Left ventricle myocardium inferior (tissue), 1 donor: ENCODE results near the gene ESRRB. TPM values are rescaled to one million over a fixed set of nuclear protein-coding genes. Genes with fewer than 3 reads are reported as not detected.

ENCODE experiments used
- DNase-seq: peaks from one replicate; pipeline ENCODE4 v3.0.0-alpha.2; 2020
- H3K27ac ChIP-seq: fragments of 200-600 bp; replicated peaks from 2 replicates; pipeline ENCODE4 v1.8.0; 2021
- H3K27me3 ChIP-seq: fragments of 200-600 bp; 2 replicates; pipeline ENCODE4 v1.8.0; 2021; ENCODE audit warnings: low read depth
- H3K36me3 ChIP-seq: fragments of 200-600 bp; 2 replicates; pipeline ENCODE4 v1.8.0; 2021
- H3K4me1 ChIP-seq: fragments of 200-600 bp; 2 replicates; pipeline ENCODE4 v1.8.0; 2021
- H3K4me3 ChIP-seq: fragments of 200-600 bp; 2 replicates; pipeline ENCODE4 v1.8.0; 2021; ENCODE audit warnings: mild to moderate bottlenecking, moderate library complexity
- H3K9me3 ChIP-seq: fragments of 200-600 bp; replicated peaks from 2 replicates; pipeline ENCODE4 v1.8.0; 2021
- intact Hi-C: fragments of 100-400 bp; cut with micrococcal nuclease; formaldehyde crosslinking; loops from one replicate; pipeline ENCODE4 v1.11.0; 2022
- total RNA-seq: library from RNA; stranded (reverse); fragmentation: NEBNext Ultra II Directional; extraction: Animal tissue kit (Norgen Biotek cat#: 25700); gene quantifications from one replicate; pipeline ENCODE4 v1.2.1, GENCODE V29; 2021
- TF ChIP-seq, protein P1 (sequence below): fragments of 200-600 bp; IDR thresholded peaks from 2 replicates; pipeline ENCODE4 v1.8.0; 2021; ENCODE audit warnings: antibody characterized with exemption, mild to moderate bottlenecking, borderline replicate concordance
- donor health status: DM: no; HTN: yes; CAD: no; lungs with severe emphysema.

Gene ESRRB
- total RNA-seq, 1 donor from 2014 or later = 16.9 TPM

- Histone ChIP-seq H3K4me1 (peaks cover 25% of the 10 kb centered on the region), H3K27ac (no peak overlapping the region), H3K4me3 (no peak overlapping the region), H3K9me3 (no peaks in the 10 kb centered on the region), H3K36me3 (no peaks in the 10 kb centered on the region), H3K27me3 (no peaks in the 10 kb centered on the region)
- TF ChIP-seq, protein P1, sequence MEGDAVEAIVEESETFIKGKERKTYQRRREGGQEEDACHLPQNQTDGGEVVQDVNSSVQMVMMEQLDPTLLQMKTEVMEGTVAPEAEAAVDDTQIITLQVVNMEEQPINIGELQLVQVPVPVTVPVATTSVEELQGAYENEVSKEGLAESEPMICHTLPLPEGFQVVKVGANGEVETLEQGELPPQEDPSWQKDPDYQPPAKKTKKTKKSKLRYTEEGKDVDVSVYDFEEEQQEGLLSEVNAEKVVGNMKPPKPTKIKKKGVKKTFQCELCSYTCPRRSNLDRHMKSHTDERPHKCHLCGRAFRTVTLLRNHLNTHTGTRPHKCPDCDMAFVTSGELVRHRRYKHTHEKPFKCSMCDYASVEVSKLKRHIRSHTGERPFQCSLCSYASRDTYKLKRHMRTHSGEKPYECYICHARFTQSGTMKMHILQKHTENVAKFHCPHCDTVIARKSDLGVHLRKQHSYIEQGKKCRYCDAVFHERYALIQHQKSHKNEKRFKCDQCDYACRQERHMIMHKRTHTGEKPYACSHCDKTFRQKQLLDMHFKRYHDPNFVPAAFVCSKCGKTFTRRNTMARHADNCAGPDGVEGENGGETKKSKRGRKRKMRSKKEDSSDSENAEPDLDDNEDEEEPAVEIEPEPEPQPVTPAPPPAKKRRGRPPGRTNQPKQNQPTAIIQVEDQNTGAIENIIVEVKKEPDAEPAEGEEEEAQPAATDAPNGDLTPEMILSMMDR = no peak
- intact Hi-C loops = no loop called here
- no peak for DNase-seq
Measured at GRCh38 chr14:76472199-76472723, 96.3 kb downstream of the ESRRB start.

DNA sequence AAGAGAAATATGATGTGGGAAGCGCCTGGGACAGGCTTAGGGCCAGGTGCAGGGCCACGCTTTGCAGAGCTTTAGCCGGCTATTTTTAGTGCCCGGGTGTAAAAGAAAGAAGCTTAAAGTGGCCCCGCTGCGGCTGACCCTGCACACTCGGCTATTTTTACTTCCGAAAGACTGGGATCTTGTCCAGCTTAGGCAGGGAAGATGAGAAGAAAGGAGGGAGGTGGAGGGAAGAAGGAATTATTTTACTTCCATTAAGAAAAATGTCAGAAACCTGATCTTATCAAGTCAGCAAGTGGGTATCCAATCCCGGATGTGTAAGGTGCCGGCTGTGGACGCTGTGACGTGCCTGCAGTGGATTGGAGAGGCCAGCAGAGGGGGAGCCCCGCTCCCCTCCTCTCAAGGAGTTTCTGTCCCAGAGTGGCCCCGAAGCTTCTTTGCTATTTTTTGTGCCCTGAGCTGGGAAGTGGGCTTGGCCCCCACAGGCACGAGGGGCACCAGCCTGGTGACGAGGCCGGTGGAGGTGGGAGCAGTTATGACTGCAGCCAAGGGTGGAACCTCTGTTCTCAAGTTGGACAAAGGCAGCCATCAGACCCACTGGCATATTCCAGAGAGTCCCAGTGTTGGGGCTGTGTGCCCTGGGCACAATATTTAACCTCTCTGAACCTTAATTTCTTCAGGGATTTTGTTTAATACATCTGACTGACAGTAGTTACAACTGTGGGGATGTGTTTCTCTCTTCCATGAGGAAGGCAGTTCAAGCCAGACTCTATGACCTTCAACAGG is 97.7 kb downstream of the ESRRB start:
- no peaks in the 10 kb centered on the region for H3K9me3 ChIP-seq
- no peaks in the 10 kb centered on the region for H3K36me3 ChIP-seq
- DNase-seq = peak; percentile 49
- TF ChIP-seq, protein P1 = peak; percentile 38
- intact Hi-C loops = no loop called here
- peaks cover 25% of the 10 kb centered on the region for H3K4me1 ChIP-seq
- no peaks in the 10 kb centered on the region for H3K27me3 ChIP-seq
- H3K4me3 ChIP-seq = peak overlapping the region; percentile 57
- H3K27ac ChIP-seq = peak overlapping the region; percentile 54

GRCh38 chr14:76480426-76480825 is 104.5 kb downstream of the ESRRB start:
- Histone ChIP-seq H3K36me3 (no peaks in the 10 kb centered on the region), H3K27me3 (no peaks in the 10 kb centered on the region), H3K9me3 (no peaks in the 10 kb centered on the region), H3K27ac (no peak overlapping the region), H3K4me3 (no peak overlapping the region), H3K4me1 (peaks cover 3% of the 10 kb centered on the region)
- DNase-seq = no peak
- TF ChIP-seq, protein P1 = no peak
- intact Hi-C loops = no loop called here

DNA sequence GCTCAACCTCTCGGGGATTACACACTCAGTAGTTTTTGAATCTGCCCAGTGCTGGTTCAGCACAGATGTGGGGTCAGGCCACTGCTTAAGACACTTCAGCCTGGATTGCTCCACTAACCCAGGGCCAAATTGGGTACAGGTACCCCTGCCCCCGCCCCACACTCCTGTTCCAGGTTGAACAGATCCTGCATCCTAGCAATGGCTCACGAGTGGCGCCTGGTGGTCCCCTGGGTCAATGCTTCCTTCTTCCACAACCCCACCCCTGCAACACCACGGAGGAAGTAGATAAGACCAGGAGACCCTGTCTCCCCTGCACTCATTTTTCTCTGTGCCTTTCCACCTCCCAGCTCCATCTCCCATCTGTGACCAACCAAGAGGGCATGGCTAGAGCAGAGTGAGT is 108.4 kb downstream of the ESRRB start:
- TF ChIP-seq, protein P1 = no peak
- intact Hi-C loops = no loop called here
- no peak for DNase-seq
- Histone ChIP-seq H3K9me3 (no peaks in the 10 kb centered on the region), H3K4me3 (no peak overlapping the region), H3K27ac (no peak overlapping the region), H3K27me3 (no peaks in the 10 kb centered on the region), H3K36me3 (no peaks in the 10 kb centered on the region), H3K4me1 (peaks cover 3% of the 10 kb centered on the region)

DNA sequence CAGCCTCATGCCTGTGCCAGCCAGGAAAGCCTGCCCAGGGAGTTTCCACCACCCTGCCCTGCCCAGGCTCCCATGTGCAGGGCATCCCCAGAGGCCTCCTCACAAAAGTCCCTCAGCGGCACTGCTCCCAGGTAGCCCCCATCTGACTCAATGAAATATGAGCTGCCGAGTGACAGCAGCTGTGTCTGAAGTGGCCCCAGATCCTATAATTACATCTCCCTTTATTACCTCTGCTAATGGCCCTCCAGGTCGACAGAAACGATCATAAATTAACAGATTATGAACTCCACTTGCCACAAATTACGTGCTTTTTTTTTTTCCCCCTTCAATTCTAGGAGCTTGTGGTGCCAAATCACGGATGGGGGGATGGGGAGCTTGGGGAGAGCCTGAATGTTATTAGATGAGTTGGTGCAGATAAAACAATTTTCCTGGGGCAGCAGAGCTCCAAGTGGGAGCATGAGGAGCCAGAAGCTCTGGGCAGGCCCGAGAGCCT is 110.4 kb downstream of the ESRRB start:
- TF ChIP-seq, protein P1 = no peak
- Histone ChIP-seq H3K27ac (no peak overlapping the region), H3K9me3 (no peaks in the 10 kb centered on the region), H3K4me1 (no peaks in the 10 kb centered on the region), H3K4me3 (no peak overlapping the region), H3K36me3 (no peaks in the 10 kb centered on the region), H3K27me3 (no peaks in the 10 kb centered on the region)
- intact Hi-C loops = no loop called here
- DNase-seq = no peak
